ENCODE measurements around the gene MRPS10. TPM values are rescaled to one million over a fixed set of nuclear protein-coding genes. Genes with fewer than 3 reads are reported as not detected.

MRPS10 gene
- total and polyA plus RNA-seq, 7 donors, result 40.3 to 110 (median 54.5) TPM

- DNase-seq (no peak), ATAC-seq (no peak)
- intact Hi-C loops (cut with DNase I), result no loop called here
- 97 to 99% (median 98%) methylated on average over 1 of the region's 1 CpG for WGBS, 3 donors
- Histone ChIP-seq H3K4me1 (no peaks in the 10 kb centered on the region), H3K27me3 (ENCODE audit: insufficient read depth in 3 of 3, low read length in 2 of 3) (no peaks in the 10 kb centered on the region), H3K4me3 (no peak overlapping the region), H3K27ac (no peak overlapping the region), H3K36me3 (ENCODE audit: insufficient read depth in 1 of 2, low read depth in 1 of 2) (no peaks in the 10 kb centered on the region), H3K9me3 (no peaks in the 10 kb centered on the region)
- no peak for TF ChIP-seq CTCF (IDR thresholded peaks at IDR 0.05)
These were observed 20.2 kb upstream of the MRPS10 start for GRCh38 chr6:42237857-42238256.

GRCh38 chr6:42236682-42237473 lies 19.2 kb upstream of the MRPS10 start:
- Histone ChIP-seq H3K36me3 (ENCODE audit: insufficient read depth in 1 of 2, low read depth in 1 of 2) (no peaks in the 10 kb centered on the region), H3K4me1 (no peaks in the 10 kb centered on the region), H3K4me3 (no peak overlapping the region), H3K27ac (no peak overlapping the region), H3K27me3 (ENCODE audit: insufficient read depth in 3 of 3, low read length in 2 of 3) (no peaks in the 10 kb centered on the region), H3K9me3 (no peaks in the 10 kb centered on the region)
- no peak for ATAC-seq
- WGBS, 3 donors, result 79 to 82% (median 80%) methylated on average over 5 of the region's 5 CpGs
- TF ChIP-seq CTCF (IDR thresholded peaks at IDR 0.05), result no peak
- DNase-seq, result no peak
- intact Hi-C loops (cut with DNase I), result no loop called here

GRCh38 chr6:42236030-42236429 lies 18.4 kb upstream of the MRPS10 start:
- Histone ChIP-seq H3K36me3 (ENCODE audit: insufficient read depth in 1 of 2, low read depth in 1 of 2) (no peaks in the 10 kb centered on the region), H3K27me3 (ENCODE audit: insufficient read depth in 3 of 3, low read length in 2 of 3) (no peaks in the 10 kb centered on the region), H3K4me1 (no peaks in the 10 kb centered on the region), H3K9me3 (no peaks in the 10 kb centered on the region), H3K4me3 (no peak overlapping the region), H3K27ac (no peak overlapping the region)
- no peak for DNase-seq
- no peak for TF ChIP-seq CTCF (IDR thresholded peaks at IDR 0.05)
- no peak for ATAC-seq
- 81 to 86% (median 82%) methylated on average over 9 of the region's 9 CpGs for WGBS, 3 donors
- intact Hi-C loops (cut with DNase I), result no loop called here

GRCh38 chr6:42232035-42232434 lies 14.4 kb upstream of the MRPS10 start:
- Histone ChIP-seq H3K27ac (no peak overlapping the region), H3K4me1 (no peaks in the 10 kb centered on the region), H3K27me3 (ENCODE audit: insufficient read depth in 3 of 3, low read length in 2 of 3) (no peaks in the 10 kb centered on the region), H3K4me3 (no peak overlapping the region), H3K9me3 (no peaks in the 10 kb centered on the region), H3K36me3 (ENCODE audit: insufficient read depth in 1 of 2, low read depth in 1 of 2) (no peaks in the 10 kb centered on the region)
- DNase-seq, result no peak
- WGBS, 3 donors, result 92 to 96% (median 95%) methylated on average over 3 of the region's 3 CpGs
- TF ChIP-seq CTCF (IDR thresholded peaks at IDR 0.05), result no peak
- no peak for ATAC-seq
- intact Hi-C loops (cut with DNase I), result no loop called here
